ENCODE measurements around the gene PRLHR.
A peak's percentile ranks its signal among the peaks of the same experiment; 100 is the strongest.

The PRLHR gene

GRCh38 chr10:118551535-118552100 is 43.8 kb downstream of the PRLHR start:
- DNase-seq, result no peak

GRCh38 chr10:118547282-118547681 is 48.2 kb downstream of the PRLHR start:
- no peak for DNase-seq

GRCh38 chr10:118546479-118546878 is 49.0 kb downstream of the PRLHR start:
- DNase-seq, result no peak

DNA sequence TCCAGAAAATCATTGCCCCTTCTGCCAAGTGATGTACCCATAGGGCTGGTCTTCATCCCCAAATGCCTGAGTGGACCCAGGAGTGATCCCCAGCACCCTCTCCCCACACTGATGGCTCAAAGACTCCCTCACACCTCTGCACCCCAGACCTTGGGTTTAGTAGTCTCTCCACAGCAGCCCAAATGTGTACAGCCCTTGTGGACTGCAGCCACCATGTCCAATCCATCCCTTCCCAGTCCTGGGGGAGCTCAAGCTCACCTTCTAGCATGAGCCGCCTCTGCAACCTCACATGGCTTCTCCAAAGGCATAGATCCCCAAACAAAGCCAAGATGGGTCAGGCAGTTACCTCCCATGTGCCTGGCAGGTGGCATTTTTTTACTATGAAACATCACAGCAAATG is 50.1 kb downstream of the PRLHR start:
- no peak for DNase-seq

GRCh38 chr10:118544401-118544948 is 51.0 kb downstream of the PRLHR start:
- no peak for DNase-seq

- peak in 1 of 2 experiments; percentile 32 for DNase-seq
Measured at GRCh38 chr10:118543714-118544400, 51.6 kb downstream of the PRLHR start.

- DNase-seq, result no peak
Measured at GRCh38 chr10:118542745-118543144, 52.7 kb downstream of the PRLHR start.

DNA sequence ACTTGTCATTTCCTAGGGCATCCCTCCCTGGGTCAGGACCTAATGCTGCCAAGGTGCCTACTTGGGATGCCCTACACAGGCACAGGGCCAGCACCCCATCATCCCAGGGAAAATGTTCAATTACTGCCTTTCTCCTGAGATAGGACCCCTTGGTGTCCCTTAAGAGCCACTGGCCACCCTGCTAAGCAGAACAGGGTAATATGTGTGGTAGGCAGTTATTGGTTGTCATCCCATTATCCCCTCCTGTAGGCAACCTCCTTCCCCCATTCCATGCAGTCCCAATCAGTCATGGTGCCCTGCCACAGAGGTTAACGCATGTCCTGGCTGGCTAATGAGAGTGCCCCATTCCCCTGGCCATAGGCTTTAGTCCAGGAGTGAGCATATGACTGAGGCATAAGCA is 53.2 kb downstream of the PRLHR start:
- DNase-seq, result no peak

- DNase-seq, result no peak
Measured at GRCh38 chr10:118541718-118542117, 53.7 kb downstream of the PRLHR start.

Data from NCI-H1930 (cell line).